ENCODE results near the gene CSMD2. TPM values are rescaled to one million over a fixed set of nuclear protein-coding genes. Genes with fewer than 3 reads are reported as not detected.

Gene CSMD2
- total RNA-seq, 1 experiment from 2014 or later = 0.22 TPM

DNA sequence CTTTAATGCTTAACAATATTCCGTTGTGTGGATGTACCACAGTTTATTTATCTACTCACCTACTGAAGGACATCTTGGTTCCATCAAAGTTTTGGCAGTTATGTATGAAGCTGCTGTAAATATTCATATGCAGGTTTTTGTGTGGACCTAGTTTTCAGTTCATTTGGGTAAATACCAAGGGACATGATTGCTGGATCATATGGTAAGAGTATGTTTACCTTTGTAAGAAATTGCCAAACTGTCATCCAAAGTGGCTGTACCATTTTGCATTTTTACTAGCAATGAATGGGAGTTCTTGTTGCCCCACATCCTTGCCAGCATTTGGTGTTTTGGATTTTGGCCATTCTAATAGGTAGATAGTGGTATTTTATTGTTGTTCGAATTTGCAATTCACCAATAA lies 682.6 kb downstream of the CSMD2 start:
- BruUV-seq (replicated peaks) = no TSS peak
- no peak overlapping the region for H3K9ac ChIP-seq (ENCODE audit: low read length)
- no peak overlapping the region for H3K4me2 ChIP-seq (ENCODE audit: low read length)
- no peaks in the 10 kb centered on the region for H3K9me2 ChIP-seq (ENCODE audit: insufficient read depth)
- no peaks in the 10 kb centered on the region for H3K27me3 ChIP-seq (ENCODE audit: insufficient read depth, low read length)
- no peaks in the 10 kb centered on the region for H4K20me1 ChIP-seq (ENCODE audit: insufficient read depth)
- ChIA-PET POLR2A (no interaction called here), RAD21 (ENCODE audit: low non-redundant PET in 1 of 2, low total read pairs in 2 of 2, uncharacterized antibody in 2 of 2, unreplicated experiment in 2 of 2) (no interaction called here), CTCF (interaction anchor here (1.2 kb wide), 1 partner anchor 11 kb away, joined by 3 read pairs; no protein-coding TSS in a partner anchor)
- H2AFZ ChIP-seq (ENCODE audit: low read depth, low read length, poor library complexity, severe bottlenecking) = no peak overlapping the region
- H3K9me3 ChIP-seq (ENCODE audit: control insufficient read depth in 1 of 2, insufficient read depth in 1 of 2, low read depth in 1 of 2, low read length in 2 of 2) = no peaks in the 10 kb centered on the region
- TF ChIP-seq CBX3 (IDR thresholded peaks at IDR 0.05; ENCODE audit: low read depth) (no peak), SP1 (IDR thresholded peaks at IDR 0.05; ENCODE audit: low read depth) (no peak), JUND (IDR thresholded peaks at IDR 0.05) (no peak)
- H3K4me3 ChIP-seq (replicated peaks in 1 of 2; ENCODE audit: low read depth in 1 of 2, low read length in 2 of 2) = no peak overlapping the region
- peaks cover 0 to 3% of the 10 kb centered on the region in 2 experiments; a peak in 1 of 4 replicates for H3K36me3 ChIP-seq (ENCODE audit: control insufficient read depth in 1 of 2, insufficient read depth in 2 of 2, low read length in 2 of 2)
- no peak overlapping the region for H3K27ac ChIP-seq (ENCODE audit: low read depth, low read length)
- DNase-seq (ENCODE audit: low read depth, low spot score) (no peak), ATAC-seq (no peak)
- intact Hi-C loops (cut with micrococcal nuclease) = no loop called here
- H3K4me1 ChIP-seq (ENCODE audit: control insufficient read depth in 1 of 2, insufficient read depth in 2 of 2, low read length in 2 of 2) = no peaks in the 10 kb centered on the region
- H3K79me2 ChIP-seq (ENCODE audit: insufficient read depth, low read length) = no peaks in the 10 kb centered on the region; the same call in 1 of the 2 replicates

DNA sequence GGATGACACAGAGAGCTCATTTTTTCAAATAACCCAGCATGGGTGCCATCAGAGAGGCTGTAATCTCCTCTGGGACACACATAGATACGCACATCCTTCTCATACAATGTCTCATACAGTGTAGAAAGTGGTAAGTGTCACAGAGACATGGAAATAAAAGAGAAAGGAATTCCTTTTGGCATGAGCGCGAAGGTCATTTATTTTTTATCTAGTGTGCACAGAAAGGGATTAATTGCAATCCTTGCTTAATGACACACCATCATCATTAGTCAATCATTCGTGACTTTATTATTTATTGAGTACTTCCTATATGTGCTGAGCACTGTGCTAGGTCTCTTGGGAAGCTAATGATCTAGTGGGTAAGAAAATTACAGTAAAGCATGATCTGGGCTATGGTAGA lies 687.6 kb downstream of the CSMD2 start:
- no peaks in the 10 kb centered on the region for H4K20me1 ChIP-seq (ENCODE audit: insufficient read depth)
- H3K4me3 ChIP-seq (replicated peaks in 1 of 2; ENCODE audit: low read depth in 1 of 2, low read length in 2 of 2) = no peak overlapping the region
- no peak overlapping the region for H2AFZ ChIP-seq (ENCODE audit: low read depth, low read length, poor library complexity, severe bottlenecking)
- intact Hi-C loops (cut with micrococcal nuclease) = no loop called here
- peaks cover 8% of the 10 kb centered on the region; the same call in 1 of the 2 replicates for H3K79me2 ChIP-seq (ENCODE audit: insufficient read depth, low read length)
- no peaks in the 10 kb centered on the region for H3K27me3 ChIP-seq (ENCODE audit: insufficient read depth, low read length)
- no peaks in the 10 kb centered on the region for H3K9me2 ChIP-seq (ENCODE audit: insufficient read depth)
- ATAC-seq = no peak
- H3K4me1 ChIP-seq (ENCODE audit: control insufficient read depth in 1 of 2, insufficient read depth in 2 of 2, low read length in 2 of 2) = peaks cover 0 to 10% of the 10 kb centered on the region in 2 experiments; a peak in 2 of 4 replicates
- H3K9ac ChIP-seq (ENCODE audit: low read length) = no peak overlapping the region
- peaks cover 0 to 3% of the 10 kb centered on the region in 2 experiments; a peak in 1 of 4 replicates for H3K36me3 ChIP-seq (ENCODE audit: control insufficient read depth in 1 of 2, insufficient read depth in 2 of 2, low read length in 2 of 2)
- TF ChIP-seq, protein P1, sequence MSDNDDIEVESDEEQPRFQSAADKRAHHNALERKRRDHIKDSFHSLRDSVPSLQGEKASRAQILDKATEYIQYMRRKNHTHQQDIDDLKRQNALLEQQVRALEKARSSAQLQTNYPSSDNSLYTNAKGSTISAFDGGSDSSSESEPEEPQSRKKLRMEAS (IDR thresholded peaks at IDR 0.05) = no peak
- no peak for TF ChIP-seq JUND (IDR thresholded peaks at IDR 0.05)
- TF ChIP-seq CEBPB (IDR thresholded peaks at IDR 0.05; ENCODE audit: low read depth) = no peak
- no peak for TF ChIP-seq EZH2 (IDR thresholded peaks at IDR 0.05)
- TF ChIP-seq RAD21 (IDR thresholded peaks at IDR 0.05; ENCODE audit: low read depth) = no peak
- no peak for TF ChIP-seq POLR2AphosphoS5 (IDR thresholded peaks at IDR 0.05; ENCODE audit: low read depth, low read length)
- TF ChIP-seq SP1 (IDR thresholded peaks at IDR 0.05; ENCODE audit: low read depth) = no peak
- no peak for TF ChIP-seq EZH2phosphoT487 (IDR thresholded peaks at IDR 0.05; ENCODE audit: borderline replicate concordance)
- TF ChIP-seq POLR2A (IDR thresholded peaks at IDR 0.05; ENCODE audit: borderline replicate concordance, extremely low read depth, insufficient read depth, insufficient read length) = no peak
- TF ChIP-seq, protein P2, sequence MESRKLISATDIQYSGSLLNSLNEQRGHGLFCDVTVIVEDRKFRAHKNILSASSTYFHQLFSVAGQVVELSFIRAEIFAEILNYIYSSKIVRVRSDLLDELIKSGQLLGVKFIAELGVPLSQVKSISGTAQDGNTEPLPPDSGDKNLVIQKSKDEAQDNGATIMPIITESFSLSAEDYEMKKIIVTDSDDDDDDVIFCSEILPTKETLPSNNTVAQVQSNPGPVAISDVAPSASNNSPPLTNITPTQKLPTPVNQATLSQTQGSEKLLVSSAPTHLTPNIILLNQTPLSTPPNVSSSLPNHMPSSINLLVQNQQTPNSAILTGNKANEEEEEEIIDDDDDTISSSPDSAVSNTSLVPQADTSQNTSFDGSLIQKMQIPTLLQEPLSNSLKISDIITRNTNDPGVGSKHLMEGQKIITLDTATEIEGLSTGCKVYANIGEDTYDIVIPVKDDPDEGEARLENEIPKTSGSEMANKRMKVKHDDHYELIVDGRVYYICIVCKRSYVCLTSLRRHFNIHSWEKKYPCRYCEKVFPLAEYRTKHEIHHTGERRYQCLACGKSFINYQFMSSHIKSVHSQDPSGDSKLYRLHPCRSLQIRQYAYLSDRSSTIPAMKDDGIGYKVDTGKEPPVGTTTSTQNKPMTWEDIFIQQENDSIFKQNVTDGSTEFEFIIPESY (IDR thresholded peaks at IDR 0.05; ENCODE audit: extremely low read depth, insufficient replicate concordance, low read length) = no peak
- TF ChIP-seq SRF (IDR thresholded peaks at IDR 0.05; ENCODE audit: low read depth) = no peak
- no peak for TF ChIP-seq EGR1 (IDR thresholded peaks at IDR 0.05; ENCODE audit: low read depth)
- TF ChIP-seq ELF1 (IDR thresholded peaks at IDR 0.05; ENCODE audit: borderline replicate concordance, low read depth) = no peak
- CTCF ChIA-PET = interaction anchor here (1.5 kb wide), 1 partner anchor 350 kb away, joined by 3 read pairs; no protein-coding TSS in a partner anchor
- H3K9me3 ChIP-seq (ENCODE audit: control insufficient read depth in 1 of 2, insufficient read depth in 1 of 2, low read depth in 1 of 2, low read length in 2 of 2) = no peaks in the 10 kb centered on the region
- no peak for DNase-seq (ENCODE audit: low read depth, low spot score)
- RAD21 ChIA-PET (ENCODE audit: low non-redundant PET in 1 of 2, low total read pairs in 2 of 2, uncharacterized antibody in 2 of 2, unreplicated experiment in 2 of 2) = no interaction called here
- H3K4me2 ChIP-seq (ENCODE audit: low read length) = no peak overlapping the region
- H3K27ac ChIP-seq (ENCODE audit: low read depth, low read length) = no peak overlapping the region
- BruUV-seq (replicated peaks) = no TSS peak
- POLR2A ChIA-PET = no interaction called here
